IMR-90 (cell line): ENCODE data around the gene KCTD20.
A peak's percentile ranks its signal among the peaks of the same experiment; 100 is the strongest.

Experiments used
- BHLHE40 ChIP-seq: fragments of 150-350 bp; IDR thresholded peaks from 2 replicates; pipeline ENCODE4 v1.6.1; 2016; ENCODE audit warnings: mild to moderate bottlenecking, low read depth, low read length
- CHD1 ChIP-seq: IDR thresholded peaks from 2 replicates; pipeline ENCODE4 v1.6.1; 2012; ENCODE audit warnings: low read depth, low read length, improper control_type of control experiment
- CTCF ChIP-seq: conservative IDR thresholded peaks from 2 replicates; pipeline ENCODE4 v1.5.1; 2012; ENCODE audit warnings: mild to moderate bottlenecking, low read depth, low read length, improper control_type of control experiment
- FOS ChIP-seq: fragments of 150-350 bp; IDR thresholded peaks from 2 replicates; pipeline ENCODE4 v1.6.1; 2016; ENCODE audit warnings: low read depth, low read length
- MAFK ChIP-seq: IDR thresholded peaks from 2 replicates; pipeline ENCODE4 v1.6.1; 2012; ENCODE audit warnings: low read depth, low read length, improper control_type of control experiment
- MAZ ChIP-seq: IDR thresholded peaks from 2 replicates; pipeline ENCODE4 v1.6.1; 2012; ENCODE audit warnings: low read depth, mild to moderate bottlenecking, low read length, improper control_type of control experiment, moderate library complexity, borderline replicate concordance
- MXI1 ChIP-seq: IDR thresholded peaks from 2 replicates; pipeline ENCODE4 v1.6.1; 2012; ENCODE audit warnings: low read depth, mild to moderate bottlenecking, low read length, moderate library complexity, borderline replicate concordance
- POLR2A ChIP-seq: IDR thresholded peaks from 2 replicates; pipeline ENCODE4 v1.6.1; 2012; ENCODE audit warnings: mild to moderate bottlenecking, low read depth, low read length
- RAD21 ChIP-seq: IDR thresholded peaks from 2 replicates; pipeline ENCODE4 v1.6.1; 2012; ENCODE audit warnings: low read length, improper control_type of control experiment
- RFX5 ChIP-seq: IDR thresholded peaks from 2 replicates; pipeline ENCODE4 v1.8.0; 2012; ENCODE audit warnings: low read depth, mild to moderate bottlenecking, low read length, moderate library complexity

DNA sequence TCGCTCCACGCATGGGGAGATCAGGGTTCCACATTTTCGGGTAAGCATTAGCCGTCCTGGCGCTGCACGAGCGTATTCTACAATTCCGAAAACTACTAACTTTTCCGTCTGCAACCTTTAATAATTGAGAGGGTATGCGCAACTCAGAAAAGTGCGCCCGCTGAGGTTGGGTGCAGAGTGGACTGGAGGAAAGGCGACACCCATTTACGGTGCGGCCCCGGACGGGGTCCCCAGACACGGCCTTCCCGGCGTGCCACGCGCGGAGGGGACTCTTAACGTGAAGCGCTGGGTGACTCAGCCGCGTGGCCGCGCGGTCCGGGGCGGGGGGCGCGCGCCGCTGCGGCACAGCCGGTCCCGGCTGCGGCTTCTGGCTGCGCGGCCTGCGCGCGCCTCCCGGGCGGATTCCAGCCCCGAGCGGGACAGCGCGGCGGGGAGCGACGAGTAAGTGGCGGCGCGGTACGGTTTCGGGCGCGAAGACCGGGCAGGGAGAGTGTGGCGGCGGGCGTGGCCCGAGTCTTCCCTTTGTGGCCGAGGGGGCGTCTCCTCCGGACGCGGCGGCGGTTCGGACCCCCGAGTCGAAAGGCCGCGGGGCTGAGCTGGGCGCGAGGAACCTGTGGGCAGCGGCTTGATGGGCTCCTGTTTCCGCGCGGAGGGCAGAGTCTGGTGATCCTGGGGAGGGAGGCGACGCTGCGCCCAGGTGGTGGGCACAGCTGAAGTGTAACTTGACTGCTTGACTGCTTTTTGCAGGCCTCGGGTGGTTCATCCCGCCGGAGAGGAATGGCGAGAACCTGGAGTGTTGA, at the start of gene KCTD20, which contains the start of gene PXT1:
- TF ChIP-seq POLR2A (peak; percentile 91), CTCF (no peak), MAZ (peak; percentile 91), RAD21 (peak; percentile 7; the same call in 1 of the 2 replicates), CHD1 (0 out of 2 replicates have a peak, but pooled peaks have one; percentile 40), MXI1 (0 out of 2 replicates have a peak, but pooled peaks have one; percentile 40), RFX5 (no peak), BHLHE40 (peak; percentile 32; the same call in 1 of the 2 replicates), MAFK (no peak), FOS (peak; percentile 81)
